Head of caudate nucleus (tissue), 42 donors: ENCODE results near the gene POTEJ.
"Not testable (repeated sequence)": the region's sequence is repeated elsewhere in the genome, so short reads cannot be mapped to it uniquely, and the experiment has no call there.

Experiments
- DNase-seq, 42 donors: peaks; one replicate each; pipeline versions ENCODE4 v3.0.0 to v3.0.0-alpha.2; 2020 to 2021; ENCODE audit warnings: mixed read lengths in 7 of 42
- intact Hi-C: fragments of 100-400 bp; cut with DNase I; formaldehyde crosslinking; loops from one replicate; pipeline ENCODE4 v1.15.0; 2022

The POTEJ gene

DNA sequence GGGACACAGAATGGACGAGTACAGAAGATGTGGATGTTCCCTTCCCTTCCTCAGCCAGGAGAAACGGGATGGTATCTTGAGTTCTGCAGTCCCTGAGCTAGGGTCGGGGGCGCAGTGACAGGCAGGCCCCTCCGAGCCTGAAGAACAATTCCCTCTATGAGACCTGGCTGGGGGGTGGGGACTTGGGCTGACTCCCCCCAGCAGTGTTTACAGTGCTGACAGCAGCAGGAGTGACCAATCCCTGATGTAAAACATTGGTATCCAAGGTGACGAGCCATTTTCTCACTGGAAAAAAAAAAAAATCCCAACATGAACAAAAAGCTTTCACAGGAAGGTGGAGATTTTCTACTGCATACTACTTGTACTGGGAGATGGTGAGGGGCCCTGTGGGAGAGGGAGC, 11.8 kb upstream of the POTEJ start, which contains the start of gene CFC1:
TSS of gene CFC1 (minus strand) at position 183 of the 400 bp plus-strand sequence. CDS start 288 bp downstream, outside the sequence.
- DNase-seq, intact Hi-C loops: not testable (repeated sequence)

DNA sequence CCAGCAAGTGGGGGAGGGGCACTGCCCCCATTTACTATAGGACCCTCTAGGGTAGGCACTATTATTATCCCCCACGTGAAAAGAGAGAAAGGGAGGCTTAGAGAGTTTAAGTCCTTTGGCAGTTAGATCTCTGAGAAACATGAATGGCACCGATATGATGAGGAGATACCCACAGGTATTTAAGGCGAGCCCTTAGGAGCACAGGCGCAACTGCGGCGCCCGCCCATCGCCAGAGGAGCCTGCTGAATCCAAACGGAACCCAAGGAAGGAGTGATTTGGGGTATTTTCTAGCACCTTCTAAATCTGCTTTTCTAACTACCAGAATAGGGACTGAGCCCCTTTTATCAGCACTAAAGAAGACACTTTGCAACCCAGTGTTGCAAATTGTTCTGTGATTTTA, 11.3 kb upstream of the POTEJ start:
- DNase-seq: peak in 1 of 42 donors; percentile 26
- intact Hi-C loops: not testable (repeated sequence)

DNA sequence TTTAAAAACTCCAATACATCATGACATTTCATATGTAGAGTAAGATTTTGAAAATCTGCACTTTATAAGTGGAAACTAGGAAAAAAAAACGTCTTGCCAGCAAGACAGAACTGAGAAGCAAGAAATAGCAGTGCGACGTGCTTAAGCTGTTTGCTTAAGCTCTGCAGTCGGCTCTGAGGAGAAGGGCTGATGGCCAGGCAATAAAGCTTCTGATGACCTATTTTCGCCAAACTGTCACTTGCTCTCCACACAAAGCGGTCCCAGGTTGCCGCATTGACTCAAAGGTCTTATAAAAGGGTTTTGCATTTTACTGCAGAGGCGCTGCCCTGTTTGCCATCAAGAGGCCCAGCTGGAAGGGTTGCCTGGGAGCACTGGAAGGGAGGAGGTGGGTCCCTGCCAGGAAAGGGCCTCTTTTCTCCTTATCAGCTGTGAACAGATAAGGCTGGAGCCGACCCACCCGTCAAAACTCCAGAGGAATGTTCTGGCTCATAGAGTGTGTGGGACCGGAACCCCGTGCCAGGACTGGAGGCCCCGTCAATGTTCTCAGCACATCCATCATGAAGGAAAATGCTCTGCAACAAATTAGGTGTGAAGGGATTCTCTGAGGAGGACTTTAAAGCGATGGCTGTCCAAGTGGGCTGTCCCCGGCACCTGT, 9.5 kb upstream of the POTEJ start:
- DNase-seq, intact Hi-C loops: not testable (repeated sequence)

DNA sequence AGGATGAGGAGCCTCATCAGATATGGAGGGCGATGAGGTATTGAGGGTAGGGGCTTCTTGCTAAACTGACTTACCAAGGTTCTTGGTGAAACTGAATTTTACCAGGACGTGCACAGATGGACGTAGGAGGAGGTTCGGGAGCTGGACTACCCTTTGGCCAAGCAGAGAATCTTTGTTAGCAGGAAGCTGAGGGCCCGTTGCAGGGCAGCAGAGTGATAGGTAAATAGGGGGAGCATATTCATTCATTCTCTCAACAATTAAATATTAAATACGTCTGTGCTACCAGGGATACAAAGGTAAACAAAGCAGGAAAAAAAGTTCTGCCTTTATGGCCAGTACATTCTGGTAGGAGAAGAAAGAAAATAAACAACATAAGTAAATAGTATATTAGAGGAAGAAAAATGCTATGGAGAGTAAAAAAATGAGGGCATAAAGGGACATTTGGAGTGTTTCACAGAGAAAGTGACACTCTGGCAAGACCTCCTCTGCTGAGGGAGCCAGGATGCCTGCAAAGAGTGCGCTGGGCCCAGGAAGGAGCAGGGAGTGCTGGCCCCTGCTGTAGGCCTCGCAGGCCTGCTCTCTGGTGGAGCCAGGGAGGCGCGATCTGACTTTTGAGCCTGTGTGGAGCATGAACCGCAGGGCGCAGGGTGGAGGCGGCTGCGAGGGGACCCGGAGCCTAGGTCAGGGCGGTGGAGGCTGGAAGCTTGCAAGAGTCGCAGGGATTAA, 2.8 kb upstream of the POTEJ start:
- DNase-seq, intact Hi-C loops: not testable (repeated sequence)

DNA sequence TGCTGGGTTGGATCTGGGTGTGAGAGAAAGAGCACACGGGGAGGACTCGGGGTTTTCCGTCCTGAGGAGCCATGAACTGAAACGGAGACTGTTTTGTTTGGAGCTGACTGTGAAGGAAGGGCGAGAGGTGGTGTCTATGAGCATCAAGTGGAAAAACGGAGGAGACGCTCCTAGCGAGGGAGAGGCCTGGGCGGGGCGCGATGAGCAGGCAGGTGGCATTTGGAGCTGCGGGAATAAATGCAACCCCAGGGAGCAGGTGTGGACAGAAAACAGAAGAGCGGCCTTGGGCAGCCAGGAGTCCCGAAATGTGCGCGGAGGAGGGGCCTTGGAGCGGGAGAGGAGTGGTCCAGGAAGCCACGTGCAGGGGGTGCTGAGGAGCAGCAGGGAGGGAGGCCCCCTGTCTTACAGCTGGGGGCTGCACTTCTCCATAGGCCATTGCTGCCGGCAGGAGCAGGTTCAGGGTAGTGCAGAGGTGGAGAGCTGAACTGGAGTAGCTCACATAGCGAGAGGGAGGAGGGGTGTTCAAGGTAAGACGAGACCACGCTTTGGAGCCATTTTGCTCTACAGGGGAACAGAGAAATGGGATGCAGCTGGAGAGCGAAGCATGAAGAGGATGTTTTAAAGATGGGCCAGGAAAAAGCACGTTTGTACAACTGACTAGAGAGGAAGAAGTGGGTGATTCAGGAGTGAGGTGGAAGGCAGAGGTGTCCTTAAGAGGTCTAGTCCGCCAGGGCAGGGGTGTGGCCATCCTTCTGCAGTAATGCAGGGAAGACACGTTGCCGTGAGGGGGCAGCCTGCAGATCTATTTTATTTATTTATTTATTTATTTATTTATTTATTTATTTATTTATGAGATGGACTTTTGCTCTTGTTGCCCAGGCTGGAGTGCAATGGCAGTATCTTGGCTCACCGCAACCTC, 2.0 kb upstream of the POTEJ start:
- DNase-seq, intact Hi-C loops: not testable (repeated sequence)

DNA sequence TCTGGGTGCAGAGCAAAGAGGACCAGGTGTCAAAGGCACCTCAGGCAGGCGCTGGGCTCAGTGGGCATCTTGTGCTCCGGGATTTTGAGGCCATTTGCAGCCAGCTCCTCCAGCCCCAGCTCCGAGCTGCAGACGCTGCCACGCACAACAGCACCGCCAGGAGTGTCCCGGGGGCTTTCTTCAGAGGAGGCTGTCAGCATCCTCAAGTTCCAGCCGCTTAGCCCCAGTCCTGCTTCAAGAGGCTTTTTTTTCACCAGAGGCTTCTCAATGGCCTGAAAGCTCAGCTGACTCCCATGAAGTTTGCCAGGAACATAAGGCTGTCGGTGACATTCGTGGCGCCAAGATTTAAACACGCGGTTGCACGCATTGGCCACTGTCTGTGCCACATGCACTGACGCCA, 754 bp upstream of the POTEJ start:
- DNase-seq: not testable (repeated sequence)

DNA sequence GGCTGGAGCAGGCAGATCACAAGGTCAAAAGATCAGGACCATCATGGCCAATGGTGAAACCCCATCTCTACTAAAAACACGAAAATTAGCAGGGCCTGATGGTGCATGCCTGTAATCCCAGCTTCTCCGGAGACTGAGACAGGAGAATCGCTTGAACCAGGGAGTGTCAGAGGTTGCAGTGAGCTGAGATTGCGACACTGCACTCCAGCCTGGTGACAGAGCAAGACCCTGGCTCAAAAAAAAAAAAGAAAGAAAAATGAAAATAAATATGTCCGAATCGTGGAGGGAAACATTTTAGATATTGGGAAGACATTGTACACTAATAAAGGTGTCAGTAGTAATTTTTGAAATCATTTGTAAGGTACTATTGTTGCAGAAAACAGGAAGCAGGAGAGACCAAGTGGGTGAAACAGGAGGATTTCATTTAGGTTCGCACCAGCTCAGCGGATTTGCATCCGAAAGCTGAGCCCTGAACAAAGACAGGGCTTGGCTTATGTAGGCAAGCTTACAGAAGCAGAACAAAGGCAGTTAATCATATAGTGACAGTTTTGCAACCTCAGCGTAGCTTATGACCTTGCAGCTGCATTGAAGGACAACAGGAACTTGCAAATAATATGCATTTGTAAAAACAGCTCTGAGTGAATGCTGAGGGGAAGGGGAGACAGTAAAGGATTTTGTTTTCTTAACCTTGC, 17.7 kb downstream of the POTEJ start:
- intact Hi-C loops: not testable (repeated sequence)

More for the DNA sequence above, 754 bp upstream of the POTEJ start:
- intact Hi-C loops: not testable (repeated sequence)

DNA sequence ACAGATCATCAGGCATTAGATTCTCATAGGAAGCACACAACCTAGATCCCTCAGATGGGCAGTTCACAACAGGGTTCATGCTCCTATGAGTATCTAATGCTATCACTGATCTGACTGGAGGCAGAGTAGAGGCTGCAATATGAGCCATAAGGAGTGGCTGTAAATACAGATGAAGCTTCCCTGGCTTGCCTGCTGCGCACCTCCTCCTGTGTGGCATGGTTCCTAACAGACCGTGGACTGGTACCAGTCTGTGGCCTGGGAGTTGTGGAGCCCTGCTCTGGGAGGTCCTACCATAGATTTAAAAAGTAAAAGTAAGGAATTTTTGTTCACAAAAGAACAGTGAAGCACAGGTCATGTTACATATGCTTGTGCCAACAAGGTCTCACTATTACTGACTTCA, 27.7 kb downstream of the POTEJ start:
- DNase-seq, intact Hi-C loops: not testable (repeated sequence)

More for the DNA sequence above, 17.7 kb downstream of the POTEJ start:
- DNase-seq: not testable (repeated sequence)

DNA sequence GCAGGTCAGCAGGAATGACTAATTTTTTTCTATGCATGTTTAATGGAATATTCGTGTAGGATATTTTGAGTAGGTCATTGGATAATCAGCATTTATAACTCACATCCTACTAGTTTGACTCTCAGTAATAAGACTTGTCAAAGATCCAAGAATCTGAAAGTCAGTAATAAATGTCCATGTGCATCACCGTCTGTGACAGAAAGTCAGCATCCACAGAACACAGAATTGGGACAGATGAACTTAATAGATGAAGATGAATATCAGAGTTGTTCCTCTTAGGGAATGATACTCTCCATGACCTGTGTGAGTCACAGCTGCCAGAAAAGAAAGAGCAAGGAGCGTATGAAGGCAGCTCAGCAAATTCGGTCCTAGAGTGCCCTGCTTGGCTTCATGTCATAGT, 30.4 kb downstream of the POTEJ start:
- peak in 3 of 42 donors; percentile 2 to 8 (median 3) for DNase-seq
- intact Hi-C loops: not testable (repeated sequence)

DNA sequence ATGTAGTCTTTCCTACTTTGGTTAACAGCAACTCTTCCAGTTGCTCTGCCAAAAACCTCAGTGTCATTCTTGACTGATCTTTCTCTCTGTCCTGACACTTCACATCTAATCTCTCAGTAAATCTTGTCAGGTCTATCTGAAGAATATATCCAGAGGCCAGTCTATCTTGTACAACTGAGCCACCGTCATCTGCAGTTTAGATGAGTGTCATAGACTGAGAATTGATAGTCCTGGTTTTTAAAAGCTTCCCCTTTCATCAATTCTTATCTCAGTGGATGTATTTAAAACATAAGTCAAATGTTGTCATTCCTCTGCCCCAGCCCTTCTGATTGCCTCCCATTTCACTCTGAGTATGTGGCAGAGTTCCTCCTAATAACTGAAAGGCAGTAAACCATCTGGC, 38.0 kb downstream of the POTEJ start:
- intact Hi-C loops, DNase-seq: not testable (repeated sequence)

DNA sequence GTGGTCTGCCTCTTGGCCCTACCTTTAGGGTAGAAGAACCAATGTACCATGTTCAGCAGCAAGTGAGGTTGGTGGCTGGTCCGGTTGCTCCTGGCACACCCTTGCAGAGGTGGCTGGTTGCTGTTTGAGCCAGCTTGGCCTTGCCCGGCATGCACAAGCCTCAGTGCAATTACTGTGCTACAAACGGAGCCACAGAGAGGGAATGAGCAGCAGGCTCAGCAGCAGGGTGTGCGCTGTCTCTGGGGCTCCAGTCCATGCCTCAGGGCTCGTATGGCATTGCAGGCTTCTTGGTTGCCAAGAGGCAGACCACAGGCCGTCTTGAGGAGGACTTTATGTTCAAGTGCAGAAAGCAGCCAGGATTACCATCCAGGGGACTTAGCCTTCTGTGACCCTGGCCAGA, 53.3 kb downstream of the POTEJ start:
- intact Hi-C loops, DNase-seq: not testable (repeated sequence)

DNA sequence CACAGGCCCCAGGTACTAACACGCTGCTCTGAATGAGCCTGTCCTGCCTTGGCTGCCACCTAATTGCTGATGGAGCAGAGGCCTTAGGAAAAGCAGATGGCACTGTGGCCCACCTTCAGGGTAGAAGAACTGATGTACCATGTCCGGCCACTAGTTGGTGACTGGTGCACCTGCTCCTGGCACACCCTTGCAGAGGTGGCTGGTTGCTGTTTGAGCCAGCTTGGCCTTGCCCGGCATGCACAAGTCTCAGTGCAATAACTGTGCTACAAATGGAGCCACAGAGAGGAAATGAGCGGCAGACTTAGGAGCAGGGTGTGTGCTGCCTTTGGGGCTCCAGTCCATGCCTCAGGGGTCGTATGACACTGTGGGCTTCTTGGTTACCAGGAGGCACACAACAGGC, 54.4 kb downstream of the POTEJ start:
- intact Hi-C loops, DNase-seq: not testable (repeated sequence)

DNA sequence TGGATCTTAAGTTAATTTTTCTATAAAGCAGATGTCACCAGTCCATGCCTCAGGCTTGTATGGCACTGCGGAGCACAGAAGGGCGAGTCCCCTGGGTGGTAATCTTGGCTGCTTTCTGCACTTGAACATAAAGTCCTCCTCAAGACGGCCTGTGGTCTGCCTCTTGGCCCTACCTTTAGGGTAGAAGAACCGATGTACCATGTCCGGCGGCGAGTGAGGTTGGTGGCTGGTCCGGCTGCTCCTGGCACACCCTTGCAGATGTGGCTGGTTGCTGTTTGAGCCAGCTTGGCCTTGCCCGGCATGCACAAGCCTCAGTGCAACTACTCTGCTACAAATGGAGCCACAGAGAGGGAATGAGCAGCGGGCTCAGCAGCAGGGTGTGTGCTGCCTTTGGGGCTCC, 56.3 kb downstream of the POTEJ start:
- intact Hi-C loops, DNase-seq: not testable (repeated sequence)

DNA sequence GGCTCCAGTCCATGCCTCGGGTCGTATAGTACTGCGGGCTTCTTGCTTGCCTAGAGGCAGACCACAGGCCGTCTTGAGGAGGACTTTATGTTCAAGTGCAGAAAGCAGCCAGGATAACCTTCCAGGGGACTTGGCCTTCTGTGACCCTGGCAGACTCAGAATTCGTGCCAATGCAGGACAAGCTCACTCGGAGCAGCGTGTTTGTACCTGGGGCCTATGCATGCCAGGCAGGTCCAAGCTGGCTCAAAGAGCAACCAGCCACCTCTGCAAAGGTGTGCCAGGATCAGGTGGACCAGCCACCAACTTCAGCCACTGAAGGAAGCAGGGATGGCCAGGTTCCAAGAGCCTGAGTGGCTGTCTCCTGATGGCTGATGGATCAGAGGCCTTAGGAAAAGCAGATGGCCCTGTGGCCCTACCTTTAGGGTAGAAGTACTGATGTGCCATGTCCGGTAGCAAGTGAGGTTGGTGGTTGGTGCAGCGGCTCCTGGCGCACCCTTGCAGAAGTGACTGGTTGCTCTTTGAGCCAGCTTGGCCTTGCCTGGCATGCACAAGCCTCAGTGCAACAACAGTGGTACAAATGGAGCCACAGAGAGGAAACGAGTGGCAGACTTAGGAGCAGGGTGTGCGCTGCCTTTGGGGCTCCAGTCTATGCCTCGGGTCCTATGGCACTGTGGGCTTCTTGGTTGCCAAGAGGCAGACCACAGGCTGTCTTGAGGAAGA, 58.9 kb downstream of the POTEJ start:
- intact Hi-C loops, DNase-seq: not testable (repeated sequence)

DNA sequence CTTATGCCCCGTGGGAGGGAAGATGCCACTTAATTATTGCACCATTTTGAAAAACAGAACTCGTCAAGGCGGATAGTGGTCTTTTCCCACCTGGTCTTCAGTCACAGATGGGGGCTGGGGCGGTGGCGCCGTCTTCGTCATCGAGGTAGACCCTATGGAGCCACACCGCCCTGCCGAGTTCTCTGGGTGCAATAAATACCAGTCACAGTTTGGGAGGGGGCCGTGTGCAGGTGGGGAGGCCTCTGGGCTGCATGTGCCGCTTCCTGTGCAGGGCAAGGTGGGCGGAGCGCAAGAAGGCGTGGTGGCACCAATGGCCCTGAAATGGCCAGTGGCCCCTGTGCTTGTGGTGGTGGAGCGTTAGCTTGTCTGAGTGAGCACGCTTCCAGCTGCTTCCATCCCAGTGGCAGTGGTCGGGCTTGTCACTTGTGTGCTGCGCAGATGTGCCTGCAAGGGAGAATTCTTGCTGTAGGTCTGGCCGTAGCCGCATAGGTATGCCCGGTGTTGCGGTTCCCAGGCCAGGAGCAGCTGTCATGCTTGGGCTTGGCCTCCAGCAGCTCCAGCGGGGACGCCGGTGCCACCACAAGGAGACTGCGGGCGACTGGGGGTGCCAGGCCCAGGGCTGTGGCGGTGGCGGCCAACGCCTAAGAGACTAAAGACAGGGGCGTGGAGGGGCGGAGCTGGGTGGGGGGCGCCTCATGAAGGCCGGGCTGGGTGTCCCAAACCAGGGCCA, 81.0 kb downstream of the POTEJ start:
- DNase-seq, intact Hi-C loops: not testable (repeated sequence)

DNA sequence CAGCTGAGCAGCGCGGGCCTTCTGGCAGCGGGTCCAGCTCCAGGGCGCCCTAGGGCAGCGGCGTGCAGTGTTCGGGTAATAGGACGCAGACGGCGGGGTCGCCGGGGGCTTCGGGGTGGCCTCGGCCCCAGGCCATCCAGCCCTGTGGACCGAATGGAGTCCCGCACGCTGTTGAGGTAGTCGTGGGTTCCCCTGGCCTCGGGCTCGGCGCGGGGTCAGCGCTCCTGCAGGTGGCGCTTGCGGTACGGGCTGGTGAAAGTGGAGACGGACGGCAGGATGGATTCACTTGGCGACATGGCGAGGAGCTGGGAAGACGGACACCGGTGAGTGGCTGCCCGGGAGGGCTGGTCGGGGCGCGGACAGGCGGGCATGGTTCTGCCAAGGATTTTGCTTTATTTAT, 82.2 kb downstream of the POTEJ start:
- intact Hi-C loops: not testable (repeated sequence)
- DNase-seq: peak; percentile 17 to 83 (median 64)

DNA sequence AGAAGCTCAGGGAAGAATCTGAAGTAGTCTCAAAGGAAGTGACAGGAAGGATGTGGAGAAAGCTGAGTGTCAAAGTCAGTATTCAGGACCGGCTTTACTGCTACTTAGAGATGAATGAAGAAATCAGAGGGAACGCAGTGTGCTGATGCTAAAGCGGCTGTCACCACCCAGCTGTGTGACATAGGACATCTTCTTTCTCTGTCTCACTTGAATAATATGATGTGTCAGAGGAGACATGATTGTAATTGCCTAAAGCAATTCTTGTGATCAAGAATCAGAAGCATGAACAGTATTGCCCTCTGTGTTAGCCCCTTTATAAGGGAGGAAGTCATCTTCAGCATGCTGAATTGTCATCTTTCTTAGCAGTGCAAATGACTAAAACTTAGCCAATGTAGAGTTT, 92.0 kb downstream of the POTEJ start:
- DNase-seq, intact Hi-C loops: not testable (repeated sequence)
